SK-N-MC (cell line): Measurements from ENCODE around the gene CRIM1.

ENCODE experiments used
- EZH2 ChIP-seq: fragments of 200-600 bp; sonication (generic); IDR thresholded peaks from one replicate; pipeline ENCODE4 v1.6.1; 2017; ENCODE audit warnings: antibody characterized with exemption
- POLR2AphosphoS5 ChIP-seq: IDR thresholded peaks from 2 replicates; pipeline ENCODE4 v1.6.1; 2012; ENCODE audit warnings: mild to moderate bottlenecking, low read depth, low read length, borderline replicate concordance

GRCh38 chr2:36479406-36479805, 123.8 kb downstream of the CRIM1 start:
- no peak for TF ChIP-seq POLR2AphosphoS5
- TF ChIP-seq EZH2 = no peak
